HG03342 (cell line): ENCODE measurements around the gene KLC3.

Source experiments
- ATAC-seq: cut with Tn5 transposase; IDR thresholded peaks from one replicate; pipeline ENCODE4 v1.9.1; 2021; ENCODE audit warnings: mild to moderate bottlenecking, moderate library complexity; ENCODE audit not compliant: unreplicated experiment

Gene KLC3

GRCh38 chr19:45370410-45371204 is 30.1 kb downstream of the KLC3 start, which contains the start of gene ERCC2:
TSS of gene ERCC2 (minus strand) at chr19:45370573. CDS start at chr19:45370540, 33 bp downstream.
- peak; percentile 95 for ATAC-seq

- no peak for ATAC-seq
Observed at GRCh38 chr19:45376045-45376724, 35.6 kb downstream of the KLC3 start.

GRCh38 chr19:45380107-45380506 is 39.6 kb downstream of the KLC3 start:
- no peak for ATAC-seq

GRCh38 chr19:45382426-45382825 is 41.9 kb downstream of the KLC3 start:
- ATAC-seq, result no peak

- no peak for ATAC-seq
Observed at GRCh38 chr19:45385392-45386221, 45.1 kb downstream of the KLC3 start.

GRCh38 chr19:45391346-45391745 is 50.8 kb downstream of the KLC3 start:
- ATAC-seq, result no peak

- ATAC-seq, result no peak
Observed at GRCh38 chr19:45391871-45392665, 51.5 kb downstream of the KLC3 start.

GRCh38 chr19:45395821-45396617 is 55.5 kb downstream of the KLC3 start:
- no peak for ATAC-seq

- no peak for ATAC-seq
Observed at GRCh38 chr19:45400192-45400591, 59.6 kb downstream of the KLC3 start.
